HG03095 (cell line): ENCODE data around the gene UNC13C.

Experiments used
- ATAC-seq: cut with Tn5 transposase; IDR thresholded peaks from one replicate; pipeline ENCODE4 v1.9.1; 2021; ENCODE audit warnings: moderate library complexity; ENCODE audit not compliant: unreplicated experiment

Gene UNC13C

DNA sequence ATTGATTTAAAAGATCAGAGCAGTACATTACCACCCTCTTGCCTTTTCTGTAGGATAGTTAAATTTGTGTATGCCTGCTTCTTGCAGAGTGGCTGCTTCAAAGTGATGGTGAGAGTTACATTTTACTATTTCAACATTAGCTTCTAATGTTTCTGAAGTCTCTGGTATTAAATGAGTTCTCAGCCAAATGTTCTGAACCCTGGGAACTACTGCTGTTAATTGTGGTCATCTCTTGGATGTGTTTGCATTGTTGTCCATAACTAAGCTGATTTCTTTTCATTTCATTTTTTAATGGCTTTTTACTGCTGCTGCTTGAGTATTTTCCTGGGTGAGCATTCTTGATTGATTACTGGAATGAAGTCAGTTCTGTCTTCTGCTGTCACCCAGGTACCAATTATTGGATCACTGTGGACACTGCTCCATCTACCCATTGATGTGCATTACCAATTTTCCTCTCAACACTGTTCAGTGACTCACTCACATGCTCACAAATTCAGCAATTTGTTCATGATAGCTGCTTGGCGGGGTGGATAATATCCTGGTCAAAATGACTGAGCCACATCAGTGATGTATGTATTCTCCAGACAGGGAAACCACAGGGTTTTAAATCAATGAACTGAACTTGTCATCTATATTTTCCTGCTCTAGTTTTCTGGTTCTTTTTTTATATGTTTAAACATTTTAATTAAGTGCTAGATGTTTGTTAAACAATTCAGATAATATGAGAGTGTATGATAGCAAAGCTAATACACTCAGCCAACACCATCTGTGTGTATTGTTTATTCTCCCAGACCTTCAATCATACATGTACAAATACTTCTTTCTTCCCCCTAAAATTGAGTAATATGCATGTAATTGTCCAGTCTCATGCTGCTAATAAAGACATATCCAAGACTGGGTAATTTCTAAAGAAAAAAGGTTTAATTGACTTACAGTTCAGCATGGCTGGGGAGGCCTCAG, 630.9 kb downstream of the UNC13C start:
- no peak for ATAC-seq

GRCh38 chr15:54618120-54618519, 639.9 kb downstream of the UNC13C start:
- no peak for ATAC-seq

GRCh38 chr15:54619180-54619579, 640.9 kb downstream of the UNC13C start:
- no peak for ATAC-seq

DNA sequence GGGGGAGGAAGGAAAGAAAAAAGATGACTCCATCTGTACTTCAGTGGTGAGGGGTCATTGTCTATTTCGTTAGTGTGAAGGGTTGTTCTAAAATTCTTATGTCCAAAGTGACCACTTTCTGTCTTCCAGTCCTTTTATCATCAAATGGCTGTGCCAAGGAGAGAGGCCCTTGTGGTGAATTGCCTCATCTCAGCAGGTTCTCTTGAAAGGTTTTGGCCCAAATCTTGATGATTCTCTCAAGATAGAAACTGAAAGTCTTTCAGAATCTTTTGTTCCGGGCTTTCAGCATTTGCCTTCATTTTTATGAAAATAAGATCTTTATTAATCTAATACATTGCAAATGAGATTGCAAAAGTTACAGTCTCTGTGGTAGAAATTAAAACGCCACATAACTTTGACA, 642.7 kb downstream of the UNC13C start:
- ATAC-seq, result no peak

- ATAC-seq, result no peak
Measured at GRCh38 chr15:54636147-54636546, 657.9 kb downstream of the UNC13C start.

DNA sequence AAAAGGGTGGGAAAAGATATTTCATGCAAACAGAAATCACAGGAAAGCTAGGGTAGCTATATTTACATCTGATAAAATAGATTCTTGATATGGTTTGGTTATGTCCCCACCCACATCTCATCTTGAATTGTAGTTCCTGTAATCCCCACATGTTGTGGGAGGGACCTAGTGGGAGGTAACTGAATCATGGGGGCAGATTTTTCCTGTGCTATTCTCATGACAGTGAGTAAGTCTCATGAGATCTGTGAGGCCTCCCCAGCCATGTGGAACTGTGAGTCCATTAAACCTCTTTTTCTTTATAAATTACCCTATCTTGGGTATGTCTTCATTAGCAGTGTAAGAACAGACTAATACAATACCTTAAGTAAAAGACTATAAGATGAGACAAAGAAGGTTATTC, 660.4 kb downstream of the UNC13C start:
- ATAC-seq, result no peak

DNA sequence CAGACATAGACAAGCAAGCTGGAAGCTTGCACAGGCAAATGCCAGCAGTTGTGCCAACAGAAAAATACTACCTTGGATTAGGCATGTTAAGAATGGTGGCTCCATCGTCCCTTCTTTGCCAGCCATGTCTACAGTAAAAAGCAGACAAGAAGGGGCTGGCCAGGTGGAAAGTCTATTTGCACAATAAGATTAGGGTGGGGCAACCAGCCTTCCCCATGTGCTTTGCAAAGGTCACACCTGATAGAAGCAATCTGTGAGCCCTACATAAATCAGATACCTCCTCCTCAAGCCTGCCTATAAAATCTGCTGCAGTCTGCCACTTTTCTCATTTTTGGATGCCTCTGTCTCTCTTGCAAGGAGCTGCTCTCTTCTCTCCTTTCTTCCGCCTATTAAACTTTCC, 662.6 kb downstream of the UNC13C start:
- ATAC-seq, result no peak

DNA sequence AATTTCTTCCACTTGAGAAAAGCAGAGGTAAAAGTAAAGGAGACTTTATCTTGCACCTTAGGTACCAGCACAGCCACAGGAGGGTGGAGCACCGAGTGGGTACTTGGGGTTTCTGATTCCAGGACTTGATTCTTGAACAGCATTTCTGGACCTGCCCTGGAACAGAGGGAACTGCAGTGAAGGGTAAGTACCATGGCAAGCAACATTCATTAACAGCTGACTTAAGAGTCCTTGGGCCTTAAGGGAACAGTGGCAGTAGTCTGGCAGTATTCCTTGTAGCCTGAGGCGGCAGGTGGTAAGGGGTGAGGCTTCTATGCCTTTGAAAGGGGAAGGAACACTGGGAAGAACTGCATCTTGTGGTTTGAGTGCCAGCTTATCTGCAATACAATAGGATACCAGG, 666.6 kb downstream of the UNC13C start:
- ATAC-seq, result no peak

DNA sequence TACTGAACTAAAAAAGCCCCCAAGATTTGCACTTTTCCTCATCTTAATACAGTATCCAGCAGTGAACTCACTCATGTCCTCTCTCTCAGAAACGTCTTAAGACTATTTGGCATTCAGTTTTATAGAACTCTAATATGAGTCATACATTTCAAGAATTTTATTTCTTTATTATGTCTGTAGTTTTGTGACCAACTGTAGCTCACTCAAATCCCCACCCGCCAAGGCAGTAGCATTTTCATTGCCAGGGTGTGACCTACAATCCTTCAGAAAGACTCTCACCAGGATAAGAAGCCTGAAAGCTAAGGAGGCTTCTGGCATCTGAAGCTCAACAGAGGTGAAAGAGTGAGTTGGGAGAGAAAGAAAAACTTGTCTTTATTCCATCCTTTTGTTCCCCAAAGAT, 681.4 kb downstream of the UNC13C start:
- no peak for ATAC-seq

GRCh38 chr15:54660356-54660755, 682.1 kb downstream of the UNC13C start:
- ATAC-seq, result no peak

- no peak for ATAC-seq
Measured at GRCh38 chr15:54675241-54675640, 697.0 kb downstream of the UNC13C start.

- no peak for ATAC-seq
Measured at GRCh38 chr15:54681584-54681983, 703.3 kb downstream of the UNC13C start.
